Kidney epithelial cell (primary cell): ENCODE results near the gene TLCD5. TPM values are rescaled to one million over a fixed set of nuclear protein-coding genes. Genes with fewer than 3 reads are reported as not detected.

Source experiments
- DNase-seq: peaks from one replicate; pipeline ENCODE4 v3.0.0-alpha.2; 2010; ENCODE audit warnings: low read depth
- H3K27me3 ChIP-seq: 2 replicates; pipeline ENCODE4 v1.6.0; 2011; ENCODE audit warnings: low read length; ENCODE audit not compliant: control insufficient read depth, insufficient read depth
- H3K36me3 ChIP-seq: 2 replicates; pipeline ENCODE4 v1.5.1; 2011; ENCODE audit warnings: low read length; ENCODE audit not compliant: control insufficient read depth, insufficient read depth
- H3K4me3 ChIP-seq: 2 replicates; pipeline ENCODE4 v1.5.1; 2011; ENCODE audit warnings: low read depth, mild to moderate bottlenecking, control low read depth, low read length
- CTCF ChIP-seq: IDR thresholded peaks from 2 replicates; pipeline ENCODE4 v1.5.1; 2011; ENCODE audit warnings: mild to moderate bottlenecking, moderate library complexity, low read length, control low read depth, inconsistent platforms; ENCODE audit not compliant: insufficient read depth, poor library complexity, severe bottlenecking
- total RNA-seq: library from RNA; depleted of rRNA; stranded (reverse); fragments of >200 nt; gene quantifications from 2 replicates; pipeline ENCODE4 v1.2.3, GENCODE V29; 2015

The TLCD5 gene
- total RNA-seq, 1 donor from 2014 or later = 9.3 TPM

GRCh38 chr11:120340529-120340928 lies 15.4 kb downstream of the TLCD5 start:
- H3K4me3 ChIP-seq = no peak overlapping the region
- no peaks in the 10 kb centered on the region for H3K27me3 ChIP-seq
- no peaks in the 10 kb centered on the region for H3K36me3 ChIP-seq
- no peak for DNase-seq
- no peak for TF ChIP-seq CTCF

GRCh38 chr11:120342226-120342625 lies 17.1 kb downstream of the TLCD5 start:
- Histone ChIP-seq H3K36me3 (no peaks in the 10 kb centered on the region), H3K27me3 (no peaks in the 10 kb centered on the region), H3K4me3 (no peak overlapping the region)
- no peak for DNase-seq
- TF ChIP-seq CTCF = no peak

- Histone ChIP-seq H3K36me3 (no peaks in the 10 kb centered on the region), H3K4me3 (no peak overlapping the region), H3K27me3 (no peaks in the 10 kb centered on the region)
- no peak for TF ChIP-seq CTCF
- no peak for DNase-seq
Observed at GRCh38 chr11:120342678-120343077, 17.6 kb downstream of the TLCD5 start.

- Histone ChIP-seq H3K36me3 (no peaks in the 10 kb centered on the region), H3K4me3 (no peak overlapping the region), H3K27me3 (no peaks in the 10 kb centered on the region)
- no peak for DNase-seq
- TF ChIP-seq CTCF = no peak
Observed at GRCh38 chr11:120343429-120343828, 18.3 kb downstream of the TLCD5 start.

- no peak overlapping the region for H3K4me3 ChIP-seq
- H3K27me3 ChIP-seq = no peaks in the 10 kb centered on the region
- H3K36me3 ChIP-seq = no peaks in the 10 kb centered on the region
- no peak for DNase-seq
- no peak for TF ChIP-seq CTCF
Observed at GRCh38 chr11:120344302-120345004, 19.4 kb downstream of the TLCD5 start.

- no peak for TF ChIP-seq CTCF
- Histone ChIP-seq H3K27me3 (no peaks in the 10 kb centered on the region), H3K36me3 (no peaks in the 10 kb centered on the region), H3K4me3 (no peak overlapping the region)
- DNase-seq = no peak
Observed at GRCh38 chr11:120346233-120346632, 21.1 kb downstream of the TLCD5 start.
